HG03108 (cell line): Measurements from ENCODE around the gene UQCRC1.

Experiments used
- ATAC-seq: cut with Tn5 transposase; IDR thresholded peaks from one replicate; pipeline ENCODE4 v1.9.1; 2021; ENCODE audit warnings: moderate library complexity; ENCODE audit not compliant: unreplicated experiment

The UQCRC1 gene

DNA sequence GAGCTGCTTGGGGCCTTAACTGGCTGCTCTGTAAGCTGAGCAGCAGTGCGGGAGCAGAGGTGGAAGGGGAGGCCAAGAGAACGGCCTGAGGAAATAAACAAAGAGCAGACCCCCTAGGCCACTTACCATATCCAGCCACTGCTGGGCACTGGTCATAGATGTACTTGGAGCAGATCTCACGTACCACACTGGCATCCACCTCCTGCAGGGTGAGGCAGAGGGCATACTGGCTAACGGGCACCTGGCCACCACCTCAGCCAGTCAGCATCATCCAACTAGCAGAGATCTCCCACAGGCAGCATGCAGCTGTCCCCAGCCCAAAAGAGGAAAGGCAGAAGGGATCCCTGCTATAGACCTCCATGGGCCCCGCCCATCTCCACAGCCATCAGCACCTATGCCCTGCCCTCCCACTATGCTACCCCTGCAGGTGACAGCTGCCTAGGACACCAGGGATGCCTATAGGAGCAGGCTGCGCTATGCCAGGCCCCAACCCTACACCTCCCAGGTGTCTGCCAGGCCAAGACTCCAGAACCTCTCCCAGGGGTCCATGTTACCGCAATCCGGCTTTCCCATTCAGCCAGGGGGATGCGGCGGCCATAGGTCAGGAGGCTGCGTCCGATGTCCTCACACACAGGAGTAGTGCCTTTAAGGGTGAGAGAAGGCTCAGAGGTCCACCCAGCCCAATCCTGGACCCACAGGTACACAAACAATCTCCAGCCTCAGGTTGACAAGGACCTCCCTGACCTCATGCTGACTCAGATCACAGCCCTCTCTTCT is 9.7 kb downstream of the UQCRC1 start:
- no peak for ATAC-seq

DNA sequence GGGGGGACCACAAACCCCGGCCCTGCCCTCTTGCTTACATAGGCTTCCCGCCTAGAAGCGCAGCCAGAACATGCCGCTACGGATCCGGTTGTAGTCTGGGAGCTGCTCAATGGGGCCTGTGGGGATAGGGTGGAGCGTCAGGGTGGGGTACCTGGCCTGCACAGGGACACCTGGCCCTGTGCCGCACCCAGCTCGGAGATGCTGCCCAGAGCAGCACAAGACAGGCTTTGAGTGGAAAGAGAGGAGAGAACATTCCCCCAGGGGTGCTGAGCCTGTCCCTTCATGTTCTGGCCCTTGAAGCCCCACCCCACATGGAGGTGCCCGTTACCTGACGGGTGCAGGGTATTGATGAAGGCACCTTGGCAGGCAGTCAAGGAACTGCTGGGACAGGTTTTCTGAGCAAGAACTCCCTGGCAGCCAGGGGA is 10.4 kb downstream of the UQCRC1 start:
- ATAC-seq: no peak

DNA sequence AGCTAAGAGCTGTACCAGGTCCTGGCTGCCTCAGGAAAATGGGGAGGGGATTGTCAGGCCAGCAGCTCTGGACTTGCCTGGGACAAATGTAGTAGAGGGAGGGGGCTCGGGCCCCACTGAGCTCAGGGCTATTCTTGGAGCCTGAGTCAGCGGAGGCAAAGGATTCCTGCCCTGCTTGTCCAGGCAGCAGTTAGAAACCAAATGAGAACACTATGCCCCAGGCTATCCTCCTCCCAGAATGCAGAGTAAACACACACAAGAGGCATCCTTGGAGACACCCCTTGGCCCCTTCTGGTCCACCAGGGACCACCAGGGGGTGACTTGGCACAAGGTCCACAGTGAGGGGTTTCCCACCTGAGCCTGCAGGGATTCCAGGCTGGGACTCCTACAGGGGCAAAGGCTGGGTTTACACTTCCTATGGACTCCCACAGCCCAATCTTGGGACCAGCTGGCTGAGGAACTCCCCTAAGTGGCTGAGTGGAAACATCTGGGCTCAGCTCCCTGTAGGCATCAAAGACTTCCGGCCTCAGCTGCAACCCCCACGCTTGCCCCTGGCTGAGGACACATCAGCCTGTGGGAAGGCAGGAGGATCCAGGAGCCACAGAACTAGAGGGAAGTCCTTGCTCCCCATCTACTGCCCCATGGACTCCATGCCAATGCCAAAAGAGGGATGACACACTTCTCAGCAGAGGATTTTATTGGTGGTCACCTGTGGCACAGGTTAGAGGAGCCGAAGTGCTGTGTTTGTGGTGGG is 10.9 kb downstream of the UQCRC1 start:
- no peak for ATAC-seq

DNA sequence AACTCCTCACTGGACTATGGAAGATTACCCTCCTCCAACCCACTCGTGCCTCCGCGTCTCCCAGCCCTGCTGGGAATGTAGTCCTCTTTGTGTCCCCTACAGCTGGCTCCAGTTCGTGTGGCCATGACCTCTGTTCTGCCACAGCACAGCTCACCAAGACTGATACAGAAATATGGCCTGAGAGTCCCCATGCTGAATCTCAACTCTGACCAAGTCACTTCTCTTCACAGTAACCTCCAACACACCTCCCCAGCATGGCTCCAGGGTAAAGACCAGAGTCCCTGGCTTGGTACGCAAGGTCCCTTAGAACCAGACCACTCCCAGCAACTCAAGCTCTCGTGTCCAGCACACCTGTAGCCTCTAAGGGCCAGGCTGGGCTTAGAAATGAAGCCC is 12.0 kb downstream of the UQCRC1 start:
- ATAC-seq: no peak

DNA sequence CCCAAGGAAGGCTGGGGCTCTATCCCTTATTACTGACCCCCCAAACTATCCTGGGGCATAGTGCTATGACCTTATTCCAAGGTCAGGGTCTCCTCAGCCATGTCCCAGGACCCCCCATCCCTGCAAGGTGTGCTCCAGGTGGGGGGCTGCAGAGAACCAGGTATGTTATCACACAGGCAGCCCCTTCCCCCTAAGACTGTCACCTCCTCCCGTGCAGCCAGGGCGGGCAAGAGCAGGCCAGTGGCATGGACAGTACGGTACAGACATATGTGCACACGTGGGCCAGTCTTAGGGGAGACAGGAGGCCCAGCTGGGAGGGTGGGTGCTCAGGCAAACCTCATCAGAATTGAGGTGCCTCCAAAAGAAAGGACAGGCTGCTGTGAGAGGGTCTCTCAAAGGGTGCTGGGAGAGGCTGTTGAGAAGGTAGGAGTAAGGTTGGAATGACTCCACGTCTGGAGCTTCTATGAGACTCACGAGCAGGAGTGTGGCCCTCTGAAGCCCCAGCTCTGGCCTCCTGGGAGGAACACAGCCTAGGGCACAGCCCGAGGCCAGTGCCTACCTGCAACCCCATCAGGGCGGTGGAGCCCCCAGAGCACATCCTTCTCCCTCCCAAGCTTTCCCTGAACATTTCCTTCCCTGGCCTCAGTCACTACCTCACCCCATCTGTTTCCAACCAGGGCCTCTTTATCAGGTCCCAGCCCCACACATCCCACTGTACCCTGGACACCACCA is 12.6 kb downstream of the UQCRC1 start:
- ATAC-seq: no peak

DNA sequence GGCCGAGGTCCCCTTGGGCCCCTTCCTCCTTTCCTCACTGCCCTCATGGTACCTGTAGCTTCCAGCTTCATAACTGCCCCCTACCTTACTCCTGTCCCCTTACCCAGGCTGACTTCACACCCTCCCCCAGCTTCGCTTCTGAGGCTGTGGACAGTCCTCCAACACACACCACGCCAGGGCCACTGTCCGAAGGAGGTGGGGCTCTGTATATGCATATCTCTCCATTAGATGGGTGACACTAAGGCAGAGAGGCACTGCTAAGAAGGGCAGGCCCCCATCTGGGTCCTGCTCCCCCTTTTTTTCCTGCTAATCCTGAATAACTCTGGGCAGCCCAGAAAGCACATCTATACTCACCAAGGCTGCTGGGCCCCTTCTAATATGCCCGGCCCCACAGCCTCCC is 13.3 kb downstream of the UQCRC1 start:
- no peak for ATAC-seq

DNA sequence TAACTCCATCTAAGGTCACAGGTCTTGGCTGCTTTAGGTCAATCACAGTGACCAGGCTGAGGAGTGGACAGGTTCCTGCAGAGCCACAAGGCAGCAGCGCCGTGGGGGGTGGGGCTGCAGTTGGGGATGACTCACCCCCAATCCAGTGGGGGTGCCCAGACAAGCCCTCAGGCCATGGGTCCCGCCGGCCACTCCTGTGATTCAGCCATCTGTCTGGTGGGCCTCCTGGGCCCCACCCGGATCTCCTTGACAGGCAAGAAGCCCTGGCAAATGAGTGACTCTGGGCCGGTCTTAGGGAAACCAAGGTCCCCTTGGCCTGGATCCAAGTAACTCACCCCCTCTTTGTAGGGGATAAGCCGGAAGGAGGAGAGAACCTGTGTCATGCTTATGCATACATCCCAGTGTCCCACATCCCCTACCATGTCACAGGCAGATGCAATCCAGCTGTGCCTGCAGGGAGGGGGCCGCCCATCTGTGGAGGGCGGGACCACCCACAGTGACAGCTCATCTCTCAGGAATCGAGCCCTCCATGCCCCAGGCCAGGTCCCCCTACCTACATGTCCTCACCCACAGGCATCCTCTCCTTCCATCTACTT is 13.8 kb downstream of the UQCRC1 start:
- ATAC-seq: no peak

DNA sequence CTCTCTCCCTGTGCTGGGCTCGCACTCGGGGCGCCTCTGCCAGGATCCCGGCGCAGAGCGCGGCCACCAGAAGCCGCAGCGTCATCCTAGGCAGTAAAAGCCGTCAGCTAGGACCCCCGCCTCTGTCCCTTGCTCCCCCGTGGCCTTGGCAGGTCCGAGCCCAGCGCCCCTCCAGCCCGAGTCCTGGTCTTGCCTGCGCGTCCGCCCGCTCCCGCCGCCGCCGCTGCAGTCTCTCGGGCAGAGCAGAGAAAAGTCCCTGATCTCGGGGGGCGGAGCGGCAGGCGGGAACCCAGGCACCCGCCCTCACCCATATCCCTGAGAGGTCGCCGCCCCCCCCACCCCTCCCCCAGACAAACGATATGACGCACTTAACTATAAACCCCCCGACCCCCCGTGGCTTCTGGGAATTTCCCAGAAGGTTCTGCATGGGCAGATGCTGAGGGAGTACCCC is 14.3 kb downstream of the UQCRC1 start, which contains the start of gene COL7A1:
Gene COL7A1, minus strand, starts transcription at position 255 of the 451 bp plus-strand sequence. Its CDS starts 170 bp downstream, at position 85.
- ATAC-seq: no peak

DNA sequence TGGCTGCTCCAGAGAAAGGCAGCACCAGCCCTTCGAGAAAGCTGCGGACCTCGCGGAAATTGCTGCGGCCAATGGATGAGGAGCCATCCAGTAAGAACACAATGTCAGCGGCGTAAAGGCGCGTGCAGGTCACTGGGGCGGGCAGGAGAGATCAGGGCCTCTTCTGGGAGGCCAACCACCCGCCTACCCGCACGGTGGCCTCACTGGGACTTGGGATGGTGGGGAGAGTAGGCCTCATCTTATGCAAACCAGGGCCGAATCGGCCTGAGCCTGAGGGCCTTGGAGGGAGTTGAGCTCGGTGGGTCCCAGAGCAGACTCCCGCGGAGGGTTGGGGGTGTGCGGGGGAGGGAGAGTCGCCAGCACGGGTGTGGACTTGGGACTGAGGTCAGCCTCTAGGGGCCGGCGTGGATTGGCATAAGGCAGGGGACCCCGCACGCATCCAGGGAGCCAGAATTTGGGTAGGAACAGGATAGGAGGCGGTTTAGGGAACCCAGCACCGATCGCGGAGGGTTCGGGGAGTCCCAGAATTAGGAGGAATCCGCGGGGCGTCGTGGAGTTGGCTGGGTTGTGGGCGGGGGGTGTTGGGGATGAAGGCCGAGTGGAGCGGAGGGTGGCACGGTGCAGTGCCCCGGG is 14.9 kb downstream of the UQCRC1 start:
- no peak for ATAC-seq

DNA sequence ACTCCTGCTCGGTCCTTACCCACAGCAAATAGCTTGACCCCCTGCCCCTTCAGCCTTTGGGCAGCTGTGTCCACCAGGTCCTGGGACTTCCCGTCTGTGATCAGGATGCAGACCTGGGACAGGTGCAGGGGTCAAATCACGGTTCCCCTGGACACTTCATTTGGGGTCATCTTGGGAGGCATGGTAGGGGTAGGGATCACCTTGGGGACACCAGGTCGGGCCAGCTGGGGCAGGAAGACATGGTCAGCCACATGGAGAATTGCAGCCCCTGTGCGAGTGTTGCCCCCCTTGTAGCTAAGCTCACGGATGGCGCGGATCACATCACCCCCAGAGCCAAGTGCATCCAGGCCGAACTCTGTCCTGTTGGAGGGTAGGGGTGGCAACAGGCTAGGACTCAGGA is 16.1 kb downstream of the UQCRC1 start:
- no peak for ATAC-seq

DNA sequence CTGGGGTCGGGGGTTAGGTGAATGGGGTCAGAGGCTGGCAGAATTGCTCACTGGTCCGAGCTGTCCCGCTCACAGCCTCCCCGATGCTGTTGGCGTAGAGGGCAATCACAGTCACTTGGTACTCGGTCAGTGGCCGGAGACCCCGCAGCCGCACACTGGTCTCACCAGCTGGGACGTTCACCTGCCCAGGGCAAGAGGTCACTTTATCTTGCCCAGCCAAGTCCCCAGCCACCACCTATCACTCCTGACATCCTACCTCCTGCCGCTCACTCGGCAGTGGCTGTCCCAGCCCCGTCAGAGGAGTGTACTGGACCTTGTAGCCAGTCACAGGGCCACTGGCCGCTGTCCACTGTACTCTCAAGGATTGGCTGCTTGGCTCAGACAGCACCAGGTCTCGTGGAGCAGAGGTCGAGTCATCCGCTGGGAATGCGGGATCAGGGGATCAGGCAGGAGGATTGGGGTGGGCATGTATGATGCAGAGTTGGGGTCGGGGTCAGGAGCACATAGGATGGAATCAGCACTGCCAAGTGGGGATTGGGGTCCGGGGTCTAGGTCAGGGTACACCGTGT is 16.8 kb downstream of the UQCRC1 start:
- no peak for ATAC-seq

DNA sequence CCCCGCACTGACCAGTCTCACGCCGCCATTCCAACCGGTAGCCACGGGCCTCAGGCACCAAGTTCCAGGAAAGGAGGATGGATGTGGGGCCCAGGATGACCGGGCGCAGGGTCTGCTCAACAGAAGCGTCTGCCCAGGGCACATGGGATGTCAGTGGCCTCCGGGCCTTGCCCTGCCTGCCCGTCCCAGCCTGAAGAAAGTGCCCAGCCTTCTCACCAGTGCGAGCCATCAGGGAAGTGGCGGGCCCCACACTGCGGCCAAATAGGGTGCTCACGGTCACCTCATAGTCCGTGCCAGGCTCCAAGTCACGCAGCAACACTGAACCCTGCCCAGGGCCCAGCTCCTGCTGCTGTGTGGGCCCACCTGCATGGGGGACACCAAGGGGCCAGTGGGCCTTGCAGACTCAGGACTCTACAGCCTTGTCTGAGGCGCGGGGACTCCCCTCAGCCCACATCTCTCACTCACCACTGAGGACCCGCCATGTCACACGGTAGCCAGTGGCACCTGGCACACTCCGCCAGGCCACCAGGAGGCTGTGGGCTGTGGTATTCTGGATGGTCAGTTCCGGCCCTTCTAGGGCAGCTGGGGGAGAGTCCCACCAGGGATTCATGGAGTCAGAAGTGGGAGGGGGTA is 17.4 kb downstream of the UQCRC1 start:
- ATAC-seq: no peak

DNA sequence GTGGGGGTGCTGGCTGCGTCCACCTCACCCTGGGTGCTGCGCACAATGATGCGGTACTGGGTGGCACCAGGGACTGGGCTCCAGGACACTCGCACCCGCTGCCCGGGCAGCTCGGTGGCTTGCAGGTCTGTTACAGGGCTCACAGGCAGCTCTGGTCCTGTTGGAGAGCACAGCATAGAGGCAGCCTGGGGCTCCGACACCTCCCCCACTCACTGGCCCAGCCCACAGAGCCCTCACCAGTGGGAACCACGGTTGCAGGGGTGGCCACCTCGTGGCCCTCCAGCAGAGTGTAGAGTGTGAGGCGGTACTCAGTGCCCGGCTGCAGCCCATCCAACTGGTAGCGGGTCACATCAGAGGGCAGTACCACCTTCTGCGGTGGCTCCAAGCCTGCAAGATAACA is 18.0 kb downstream of the UQCRC1 start:
- ATAC-seq: no peak

DNA sequence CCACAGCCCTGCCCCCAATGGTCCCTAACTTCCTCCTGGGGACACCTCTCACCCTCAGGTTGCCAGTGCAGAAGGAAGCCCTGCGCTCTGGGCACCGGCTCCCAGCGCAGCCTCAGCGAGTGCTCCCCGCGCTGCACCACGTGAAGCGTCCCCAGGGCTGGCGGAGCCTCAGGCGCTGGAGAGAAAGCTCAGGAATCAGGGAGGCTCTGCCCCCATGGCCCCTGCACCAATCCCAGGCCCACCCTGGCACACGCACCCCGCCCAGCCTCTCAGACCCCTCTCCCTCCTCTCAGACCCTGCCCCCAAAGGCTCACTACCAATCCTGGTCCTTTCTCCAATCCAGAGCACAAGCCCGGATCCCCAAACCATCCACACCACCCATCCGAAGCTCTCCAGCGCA is 21.2 kb downstream of the UQCRC1 start:
- no peak for ATAC-seq

DNA sequence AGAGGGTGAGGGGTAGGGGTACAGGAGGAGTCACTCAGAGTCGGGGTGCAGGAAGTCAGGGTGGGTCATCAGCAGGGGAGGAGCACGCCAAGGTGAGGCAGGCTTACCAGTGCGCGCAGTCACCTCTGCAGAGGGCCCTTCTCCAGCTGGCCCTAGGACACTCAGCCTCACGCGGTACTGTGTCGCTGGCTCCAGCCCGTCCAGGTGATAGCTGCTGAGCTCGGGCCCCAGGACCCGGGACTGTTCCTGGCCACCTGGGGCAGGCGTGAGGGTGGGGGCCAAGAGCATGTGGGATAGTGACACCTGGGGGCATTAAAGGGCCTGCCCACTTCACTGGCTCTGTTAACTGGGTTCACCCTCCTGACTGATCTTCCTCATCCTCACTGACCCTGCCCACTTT is 21.8 kb downstream of the UQCRC1 start:
- no peak for ATAC-seq

DNA sequence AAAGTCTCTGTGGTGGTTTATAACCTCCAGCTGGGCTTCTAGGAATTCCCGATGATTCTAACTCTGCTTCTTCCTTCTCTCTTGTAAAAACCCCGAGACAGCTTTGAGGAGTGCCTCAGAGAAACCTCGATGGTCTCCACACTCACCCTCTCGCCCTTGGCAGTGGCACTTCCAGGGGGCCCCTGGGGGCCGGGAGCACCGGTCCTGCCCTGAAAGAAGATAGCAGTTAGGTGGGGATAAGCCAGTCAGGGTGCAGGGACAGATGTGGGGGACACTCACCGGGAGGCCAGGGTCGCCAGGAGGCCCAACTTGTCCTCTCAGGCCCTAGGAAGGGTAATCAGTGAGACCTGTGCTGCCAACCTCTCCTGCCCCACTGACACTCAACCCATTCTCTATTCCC is 24.0 kb downstream of the UQCRC1 start:
- no peak for ATAC-seq

DNA sequence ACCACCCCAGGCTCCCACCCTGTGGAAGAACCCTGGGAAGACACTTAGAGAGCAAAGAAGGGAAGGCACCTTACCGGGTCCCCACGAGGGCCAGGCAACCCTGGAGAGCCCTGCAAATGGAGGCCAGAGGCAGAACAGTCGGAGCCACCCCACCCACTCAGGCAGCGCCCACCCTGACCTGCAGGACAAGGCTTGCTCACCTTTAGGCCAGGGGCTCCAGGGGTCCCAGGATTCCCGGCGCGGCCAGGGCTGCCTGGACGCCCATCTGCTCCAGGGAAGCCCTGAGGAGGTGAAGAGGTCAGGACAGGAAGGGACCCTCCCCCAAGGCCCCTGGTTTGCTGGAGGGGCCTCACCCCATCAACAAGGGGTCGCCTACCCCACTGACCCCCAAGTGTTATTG is 24.6 kb downstream of the UQCRC1 start:
- ATAC-seq: no peak

DNA sequence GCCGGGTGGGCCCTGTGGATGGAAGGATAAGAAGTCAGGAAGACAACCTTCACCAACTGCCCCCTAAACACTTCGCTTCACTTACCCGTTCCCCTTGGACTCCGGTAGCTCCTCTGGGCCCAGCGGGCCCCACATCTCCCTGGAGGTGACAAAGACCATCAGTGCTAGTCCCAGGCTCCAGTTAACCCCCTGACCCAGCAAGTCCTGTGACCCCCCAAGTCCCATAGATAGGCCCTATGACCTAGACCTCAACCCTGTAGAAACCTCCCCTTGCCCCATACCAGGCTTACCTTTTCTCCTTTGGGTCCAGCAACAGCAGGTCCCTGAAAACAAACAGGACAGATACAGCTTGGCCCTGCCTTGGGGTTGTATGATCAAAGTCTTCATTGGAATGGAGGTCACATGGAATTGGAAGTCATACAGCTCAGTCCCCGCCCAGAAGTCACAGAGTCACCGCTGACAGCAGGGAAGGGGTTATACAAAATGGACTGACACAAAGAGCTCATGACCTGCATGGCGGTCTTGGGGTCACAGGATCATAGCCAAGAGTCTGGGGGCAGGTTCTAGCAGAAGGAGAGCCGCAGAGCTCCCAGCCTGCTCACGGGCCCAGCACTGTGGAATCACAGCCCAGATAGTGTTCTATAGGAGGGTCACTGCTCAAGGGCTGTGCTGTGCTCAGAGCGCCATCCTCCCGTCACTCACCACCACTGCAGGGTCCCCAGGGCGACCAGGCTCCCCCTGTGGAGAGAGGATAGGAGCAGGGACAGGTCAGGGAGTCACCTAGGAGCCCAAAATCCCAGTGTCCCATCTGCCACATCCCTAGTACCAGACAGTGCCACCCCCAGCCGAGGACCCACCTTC is 27.6 kb downstream of the UQCRC1 start:
- no peak for ATAC-seq

DNA sequence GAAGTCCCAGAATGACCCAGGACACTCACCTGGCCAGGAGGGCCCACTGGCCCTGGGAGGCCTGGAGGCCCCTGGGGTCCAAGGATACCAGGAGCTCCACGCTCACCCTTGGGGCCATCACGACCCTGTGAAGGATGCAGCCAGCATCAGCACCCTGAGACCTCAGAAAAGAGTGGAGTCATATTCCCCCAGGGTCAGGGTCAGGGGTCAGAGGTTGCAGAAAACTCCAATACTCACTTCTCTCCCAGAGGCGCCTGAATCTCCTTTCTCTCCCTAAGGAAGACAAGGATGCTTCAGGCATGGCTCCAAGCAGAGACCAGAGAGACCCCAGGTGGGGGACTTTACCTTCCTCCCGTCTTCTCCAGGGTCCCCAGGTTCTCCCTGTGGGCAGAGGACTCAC is 32.8 kb downstream of the UQCRC1 start:
- no peak for ATAC-seq
